SU-DHL-6 (cell line): Measurements from ENCODE around the gene GPNMB.

ENCODE experiments used
- H2AFZ ChIP-seq: fragments of 200-600 bp; sonication (generic); 2 replicates; pipeline ENCODE4 v1.6.1; 2014; ENCODE audit warnings: low read depth, mild to moderate bottlenecking, moderate library complexity, mixed read lengths, antibody characterized with exemption, low read length; ENCODE audit not compliant: severe bottlenecking
- H3F3A ChIP-seq: fragments of 200-600 bp; shearing (Covaris generic); 2 replicates; pipeline ENCODE4 v1.6.0; 2016; ENCODE audit warnings: antibody characterized with exemption, mild to moderate bottlenecking; ENCODE audit not compliant: insufficient read depth
- H3K27ac ChIP-seq: fragments of 200-600 bp; sonication (generic); 2 replicates; pipeline ENCODE4 v1.5.1; 2016; ENCODE audit warnings: low read depth, mild to moderate bottlenecking, low read length, moderate library complexity, mixed read lengths
- H3K27me3 ChIP-seq: fragments of 200-600 bp; sonication (generic), shearing (Covaris generic); 2 replicates; pipeline ENCODE4 v1.6.0; 2014; ENCODE audit warnings: mild to moderate bottlenecking, low read length
- H3K36me3 ChIP-seq: fragments of 200-600 bp; sonication (generic); 2 replicates; pipeline ENCODE4 v1.6.1; 2014; ENCODE audit warnings: mild to moderate bottlenecking, low read length, mixed read lengths
- H3K4me2 ChIP-seq: fragments of 300-600, 200-600 bp; shearing (Covaris generic), sonication (generic); 2 replicates; pipeline ENCODE4 v1.6.0; 2014; ENCODE audit warnings: low read length, low read depth, mild to moderate bottlenecking; ENCODE audit not compliant: poor library complexity, severe bottlenecking
- H3K4me3 ChIP-seq: fragments of 200-600 bp; sonication (generic); 2 replicates; pipeline ENCODE4 v1.5.1; 2014; ENCODE audit warnings: antibody characterized with exemption, low read length, mild to moderate bottlenecking, mixed read lengths; ENCODE audit not compliant: insufficient read depth, poor library complexity, severe bottlenecking
- H3K79me2 ChIP-seq: fragments of 200-600 bp; sonication (generic); 2 replicates; pipeline ENCODE4 v1.6.1; 2014; ENCODE audit warnings: mild to moderate bottlenecking, low read length, moderate library complexity; ENCODE audit not compliant: insufficient read depth
- H3K9ac ChIP-seq: fragments of 200-600 bp; sonication (generic); 2 replicates; pipeline ENCODE4 v1.7.0; 2014; ENCODE audit warnings: mild to moderate bottlenecking, low read length
- H3K9me2 ChIP-seq: fragments of 200-600 bp; sonication (generic); replicated peaks from 2 replicates; pipeline ENCODE4 v1.6.1; 2014; ENCODE audit warnings: low read length; ENCODE audit not compliant: insufficient read depth
- H3K9me3 ChIP-seq: fragments of 200-600 bp; sonication (generic); 2 replicates; pipeline ENCODE4 v1.6.1; 2014; ENCODE audit warnings: low read length, mixed read lengths; ENCODE audit not compliant: insufficient read depth
- H4K20me1 ChIP-seq: fragments of 200-600 bp; sonication (generic); 2 replicates; pipeline ENCODE4 v1.6.1; 2014; ENCODE audit warnings: low read depth, mild to moderate bottlenecking, antibody characterized with exemption, low read length, moderate library complexity, mixed read lengths
- CTCF ChIP-seq: fragments of 200-600 bp; sonication (generic); IDR thresholded peaks from one replicate; pipeline ENCODE4 v1.5.1; 2017; ENCODE audit warnings: antibody characterized with exemption, mild to moderate bottlenecking, low read length, moderate library complexity; ENCODE audit not compliant: insufficient read depth, poor library complexity, severe bottlenecking
- EZH2phosphoT487 ChIP-seq: fragments of 200-600 bp; sonication (generic), shearing (Covaris generic); conservative IDR thresholded peaks from 2 replicates; pipeline ENCODE4 v1.6.1; 2018; ENCODE audit warnings: mild to moderate bottlenecking, antibody characterized with exemption, low read length, moderate library complexity, mixed read lengths

GPNMB gene

GRCh38 chr7:23249486-23249885, 2.9 kb downstream of the GPNMB start:
- Histone ChIP-seq H3K9ac (no peak overlapping the region), H4K20me1 (no peaks in the 10 kb centered on the region), H3K27me3 (no peaks in the 10 kb centered on the region), H2AFZ (no peak overlapping the region), H3K36me3 (no peaks in the 10 kb centered on the region), H3K9me2 (no peaks in the 10 kb centered on the region), H3K79me2 (no peaks in the 10 kb centered on the region), H3K4me3 (no peak overlapping the region), H3K4me2 (no peak overlapping the region), H3K9me3 (no peaks in the 10 kb centered on the region), H3F3A (no peaks in the 10 kb centered on the region), H3K27ac (no peak overlapping the region)
- TF ChIP-seq CTCF (no peak), EZH2phosphoT487 (no peak)

GRCh38 chr7:23254051-23254681, 7.6 kb downstream of the GPNMB start:
- no peaks in the 10 kb centered on the region for H3K27me3 ChIP-seq
- H3K9me2 ChIP-seq, result no peaks in the 10 kb centered on the region
- H3K9ac ChIP-seq, result no peak overlapping the region
- no peak overlapping the region for H3K27ac ChIP-seq
- H3K79me2 ChIP-seq, result no peaks in the 10 kb centered on the region
- no peak overlapping the region for H2AFZ ChIP-seq
- H3F3A ChIP-seq, result no peaks in the 10 kb centered on the region
- no peaks in the 10 kb centered on the region for H3K36me3 ChIP-seq
- no peaks in the 10 kb centered on the region for H3K9me3 ChIP-seq
- H4K20me1 ChIP-seq, result no peaks in the 10 kb centered on the region
- no peak overlapping the region for H3K4me2 ChIP-seq
- H3K4me3 ChIP-seq, result no peak overlapping the region
- TF ChIP-seq EZH2phosphoT487 (no peak), CTCF (no peak)

GRCh38 chr7:23256731-23257130, 10.2 kb downstream of the GPNMB start:
- no peaks in the 10 kb centered on the region for H3K9me2 ChIP-seq
- no peaks in the 10 kb centered on the region for H3F3A ChIP-seq
- no peaks in the 10 kb centered on the region for H3K79me2 ChIP-seq
- H3K4me2 ChIP-seq, result no peak overlapping the region
- no peak overlapping the region for H3K9ac ChIP-seq
- no peak overlapping the region for H3K27ac ChIP-seq
- no peak for TF ChIP-seq CTCF
- TF ChIP-seq EZH2phosphoT487, result no peak
- no peak overlapping the region for H3K4me3 ChIP-seq
- no peaks in the 10 kb centered on the region for H3K9me3 ChIP-seq
- no peaks in the 10 kb centered on the region for H4K20me1 ChIP-seq
- no peak overlapping the region for H2AFZ ChIP-seq
- no peaks in the 10 kb centered on the region for H3K27me3 ChIP-seq
- no peaks in the 10 kb centered on the region for H3K36me3 ChIP-seq
